HepG2 (cell line): ENCODE data around the gene PSMB3. TPM values are rescaled to one million over a fixed set of nuclear protein-coding genes. Genes with fewer than 3 reads are reported as not detected.

Experiments used
- ELF3 ChIP-seq: IDR thresholded peaks from 2 replicates; pipeline ENCODE4 v1.6.1; 2016; ENCODE audit warnings: missing genetic modification reagents, missing compliant biosample characterization
- HMGA1 ChIP-seq: sonication (generic); formaldehyde crosslinking; conservative IDR thresholded peaks from 2 replicates; pipeline ENCODE4 v1.4.0; 2020; ENCODE audit warnings: missing genetic modification reagents
- HOXD1 ChIP-seq: sonication (generic); formaldehyde crosslinking; IDR thresholded peaks from 2 replicates; pipeline ENCODE4 v1.5.0; 2020; ENCODE audit warnings: missing genetic modification reagents
- NFE2L2 ChIP-seq: fragments of 150-350 bp; IDR thresholded peaks from 2 replicates; pipeline ENCODE4 v1.6.1; 2014; ENCODE audit warnings: low read length
- NFIC ChIP-seq: IDR thresholded peaks from 2 replicates; pipeline ENCODE4 v1.6.1; 2012; ENCODE audit warnings: mild to moderate bottlenecking, low read length, inconsistent platforms
- PHB2 ChIP-seq: fragments of 450-650 bp; IDR thresholded peaks from 2 replicates; pipeline ENCODE4 v1.6.1; 2018; ENCODE audit not compliant: partially characterized antibody
- TP53 ChIP-seq: sonication (generic); formaldehyde crosslinking; conservative IDR thresholded peaks from 2 replicates; pipeline ENCODE4 v1.4.0; 2020; ENCODE audit warnings: missing genetic modification reagents
- ZNF17 ChIP-seq: sonication (generic); formaldehyde crosslinking; IDR thresholded peaks from 2 replicates; pipeline ENCODE4 v1.5.0; 2020; ENCODE audit warnings: mild to moderate bottlenecking, missing genetic modification reagents
- ZNF598 ChIP-seq: sonication (generic); formaldehyde crosslinking; IDR thresholded peaks from 2 replicates; pipeline ENCODE4 v1.5.1; 2020; ENCODE audit warnings: mild to moderate bottlenecking, missing genetic modification reagents, borderline replicate concordance
- polyA plus RNA-seq, 8 experiments: library from polyadenylated mRNA; depleted of rRNA in 3 of 8; stranded (reverse) in 7 of 8; unstranded in 1 of 8; fragments of >200 nt; fragmentation: Illumina TruSeq in 4 of 8; extraction: Trizol in 4 of 8; gene quantifications; 2 replicates each; pipeline versions ENCODE4 v1.2.1 to v1.2.3, GENCODE V29; 2011 to 2016; ENCODE audit warnings: low read depth in 4 of 8, missing spikeins in 1 of 8, mixed read lengths in 1 of 8; ENCODE audit not compliant: insufficient read depth in 1 of 8
- total RNA-seq, 5 experiments: library from RNA; depleted of rRNA; stranded (reverse); fragments of >200 nt; fragmentation: Illumina TruSeq; extraction: Trizol; gene quantifications; 2 replicates each; pipeline ENCODE4 v1.2.3, GENCODE V29; 2016; ENCODE audit warnings: low read depth in 1 of 5
- TF ChIP-seq, protein P1 (sequence below): sonication (generic); formaldehyde crosslinking; IDR thresholded peaks from 2 replicates; pipeline ENCODE4 v1.4.0; 2020; ENCODE audit warnings: missing genetic modification reagents
- TF ChIP-seq, protein P2 (sequence below): sonication (generic); formaldehyde crosslinking; IDR thresholded peaks from 2 replicates; pipeline ENCODE4 v1.5.0; 2020; ENCODE audit warnings: missing genetic modification reagents
- TF ChIP-seq, protein P3 (sequence below): sonication (generic); formaldehyde crosslinking; IDR thresholded peaks from 2 replicates; pipeline ENCODE4 v1.5.0; 2020; ENCODE audit warnings: mild to moderate bottlenecking, missing genetic modification reagents
- TF ChIP-seq, protein P4 (sequence below): sonication (generic); formaldehyde crosslinking; IDR thresholded peaks from 2 replicates; pipeline ENCODE4 v1.4.0; 2020; ENCODE audit warnings: missing genetic modification reagents, borderline replicate concordance
- TF ChIP-seq, protein P5 (sequence below): sonication (generic); formaldehyde crosslinking; IDR thresholded peaks from 2 replicates; pipeline ENCODE4 v1.4.0; 2020; ENCODE audit warnings: missing genetic modification reagents

Gene PSMB3
- total and polyA plus RNA-seq, 2 of the 13 experiments (the other 11 are each of a cell fraction or from before 2014, with no cell fraction given) = 366 to 517 TPM

DNA sequence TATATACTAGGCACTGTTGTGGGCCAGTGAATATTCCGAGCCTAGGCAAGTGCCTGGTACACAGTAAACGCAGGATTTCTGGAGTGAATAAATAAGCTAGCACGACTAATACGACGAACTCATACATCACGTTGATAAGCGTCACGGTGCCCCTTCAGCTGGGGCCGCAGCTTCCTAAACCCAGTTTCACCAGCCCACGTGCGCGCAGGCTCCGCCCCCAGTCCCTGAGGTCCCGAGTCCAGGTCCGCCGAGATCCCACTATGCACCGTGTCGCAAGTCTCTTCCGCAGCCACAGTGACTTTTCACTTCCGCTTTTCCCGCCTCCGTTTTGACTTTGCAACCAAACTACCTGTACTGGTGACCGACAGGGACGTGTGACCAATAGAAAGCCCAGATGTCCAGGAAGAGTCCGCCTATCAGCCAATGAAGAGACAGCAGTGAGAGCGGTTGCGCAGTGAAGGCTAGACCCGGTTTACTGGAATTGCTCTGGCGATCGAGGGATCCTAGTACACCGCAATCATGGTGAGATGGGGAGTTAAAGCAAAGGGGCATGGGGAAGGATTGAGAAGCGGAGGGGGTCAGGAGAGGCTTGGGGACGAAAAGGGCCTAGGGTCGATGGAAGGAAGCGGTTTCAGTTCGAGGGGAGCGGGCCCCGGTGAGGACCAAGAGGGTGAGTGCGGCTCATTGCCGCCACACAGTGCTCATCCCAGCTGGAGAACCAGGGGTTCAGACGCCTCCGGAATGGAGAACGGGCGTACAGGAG, at the start of gene PSMB3 (continued):
- TF ChIP-seq, protein P1, sequence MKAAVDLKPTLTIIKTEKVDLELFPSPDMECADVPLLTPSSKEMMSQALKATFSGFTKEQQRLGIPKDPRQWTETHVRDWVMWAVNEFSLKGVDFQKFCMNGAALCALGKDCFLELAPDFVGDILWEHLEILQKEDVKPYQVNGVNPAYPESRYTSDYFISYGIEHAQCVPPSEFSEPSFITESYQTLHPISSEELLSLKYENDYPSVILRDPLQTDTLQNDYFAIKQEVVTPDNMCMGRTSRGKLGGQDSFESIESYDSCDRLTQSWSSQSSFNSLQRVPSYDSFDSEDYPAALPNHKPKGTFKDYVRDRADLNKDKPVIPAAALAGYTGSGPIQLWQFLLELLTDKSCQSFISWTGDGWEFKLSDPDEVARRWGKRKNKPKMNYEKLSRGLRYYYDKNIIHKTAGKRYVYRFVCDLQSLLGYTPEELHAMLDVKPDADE (CRISPR knock-in tag) = peak; percentile 83
- TF ChIP-seq NFE2L2 (no peak), HMGA1 (no peak), ZNF17 (CRISPR knock-in tag) (no peak), NFIC (no peak; the same call in 1 of the 2 replicates), ZNF598 (CRISPR knock-in tag) (peak; percentile 96), ELF3 (CRISPR knock-in tag) (peak; percentile 94), TP53 (CRISPR knock-in tag) (no peak), HOXD1 (CRISPR knock-in tag) (peak; percentile 76), PHB2 (no peak)
- TF ChIP-seq, protein P2, sequence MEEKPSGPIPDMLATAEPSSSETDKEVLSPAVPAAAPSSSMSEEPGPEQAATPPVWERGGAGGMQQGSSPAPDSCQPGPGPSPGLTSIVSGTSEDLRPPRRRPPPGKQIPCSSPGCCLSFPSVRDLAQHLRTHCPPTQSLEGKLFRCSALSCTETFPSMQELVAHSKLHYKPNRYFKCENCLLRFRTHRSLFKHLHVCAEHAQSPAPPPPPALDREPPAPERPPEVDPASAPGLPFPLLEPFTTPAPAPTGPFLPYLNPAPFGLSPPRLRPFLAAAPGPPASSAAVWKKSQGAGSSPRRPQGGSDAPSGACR (CRISPR knock-in tag) = peak; percentile 86; the same call in 1 of the 2 replicates
- TF ChIP-seq, protein P3, sequence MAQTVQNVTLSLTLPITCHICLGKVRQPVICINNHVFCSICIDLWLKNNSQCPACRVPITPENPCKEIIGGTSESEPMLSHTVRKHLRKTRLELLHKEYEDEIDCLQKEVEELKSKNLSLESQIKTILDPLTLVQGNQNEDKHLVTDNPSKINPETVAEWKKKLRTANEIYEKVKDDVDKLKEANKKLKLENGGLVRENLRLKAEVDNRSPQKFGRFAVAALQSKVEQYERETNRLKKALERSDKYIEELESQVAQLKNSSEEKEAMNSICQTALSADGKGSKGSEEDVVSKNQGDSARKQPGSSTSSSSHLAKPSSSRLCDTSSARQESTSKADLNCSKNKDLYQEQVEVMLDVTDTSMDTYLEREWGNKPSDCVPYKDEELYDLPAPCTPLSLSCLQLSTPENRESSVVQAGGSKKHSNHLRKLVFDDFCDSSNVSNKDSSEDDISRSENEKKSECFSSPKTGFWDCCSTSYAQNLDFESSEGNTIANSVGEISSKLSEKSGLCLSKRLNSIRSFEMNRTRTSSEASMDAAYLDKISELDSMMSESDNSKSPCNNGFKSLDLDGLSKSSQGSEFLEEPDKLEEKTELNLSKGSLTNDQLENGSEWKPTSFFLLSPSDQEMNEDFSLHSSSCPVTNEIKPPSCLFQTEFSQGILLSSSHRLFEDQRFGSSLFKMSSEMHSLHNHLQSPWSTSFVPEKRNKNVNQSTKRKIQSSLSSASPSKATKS = no peak
- TF ChIP-seq, protein P4, sequence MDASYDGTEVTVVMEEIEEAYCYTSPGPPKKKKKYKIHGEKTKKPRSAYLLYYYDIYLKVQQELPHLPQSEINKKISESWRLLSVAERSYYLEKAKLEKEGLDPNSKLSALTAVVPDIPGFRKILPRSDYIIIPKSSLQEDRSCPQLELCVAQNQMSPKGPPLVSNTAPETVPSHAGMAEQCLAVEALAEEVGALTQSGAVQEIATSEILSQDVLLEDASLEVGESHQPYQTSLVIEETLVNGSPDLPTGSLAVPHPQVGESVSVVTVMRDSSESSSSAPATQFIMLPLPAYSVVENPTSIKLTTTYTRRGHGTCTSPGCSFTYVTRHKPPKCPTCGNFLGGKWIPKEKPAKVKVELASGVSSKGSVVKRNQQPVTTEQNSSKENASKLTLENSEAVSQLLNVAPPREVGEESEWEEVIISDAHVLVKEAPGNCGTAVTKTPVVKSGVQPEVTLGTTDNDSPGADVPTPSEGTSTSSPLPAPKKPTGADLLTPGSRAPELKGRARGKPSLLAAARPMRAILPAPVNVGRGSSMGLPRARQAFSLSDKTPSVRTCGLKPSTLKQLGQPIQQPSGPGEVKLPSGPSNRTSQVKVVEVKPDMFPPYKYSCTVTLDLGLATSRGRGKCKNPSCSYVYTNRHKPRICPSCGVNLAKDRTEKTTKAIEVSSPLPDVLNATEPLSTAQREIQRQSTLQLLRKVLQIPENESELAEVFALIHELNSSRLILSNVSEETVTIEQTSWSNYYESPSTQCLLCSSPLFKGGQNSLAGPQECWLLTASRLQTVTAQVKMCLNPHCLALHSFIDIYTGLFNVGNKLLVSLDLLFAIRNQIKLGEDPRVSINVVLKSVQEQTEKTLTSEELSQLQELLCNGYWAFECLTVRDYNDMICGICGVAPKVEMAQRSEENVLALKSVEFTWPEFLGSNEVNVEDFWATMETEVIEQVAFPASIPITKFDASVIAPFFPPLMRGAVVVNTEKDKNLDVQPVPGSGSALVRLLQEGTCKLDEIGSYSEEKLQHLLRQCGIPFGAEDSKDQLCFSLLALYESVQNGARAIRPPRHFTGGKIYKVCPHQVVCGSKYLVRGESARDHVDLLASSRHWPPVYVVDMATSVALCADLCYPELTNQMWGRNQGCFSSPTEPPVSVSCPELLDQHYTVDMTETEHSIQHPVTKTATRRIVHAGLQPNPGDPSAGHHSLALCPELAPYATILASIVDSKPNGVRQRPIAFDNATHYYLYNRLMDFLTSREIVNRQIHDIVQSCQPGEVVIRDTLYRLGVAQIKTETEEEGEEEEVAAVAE (CRISPR knock-in tag) = peak; percentile 92
- TF ChIP-seq, protein P5, sequence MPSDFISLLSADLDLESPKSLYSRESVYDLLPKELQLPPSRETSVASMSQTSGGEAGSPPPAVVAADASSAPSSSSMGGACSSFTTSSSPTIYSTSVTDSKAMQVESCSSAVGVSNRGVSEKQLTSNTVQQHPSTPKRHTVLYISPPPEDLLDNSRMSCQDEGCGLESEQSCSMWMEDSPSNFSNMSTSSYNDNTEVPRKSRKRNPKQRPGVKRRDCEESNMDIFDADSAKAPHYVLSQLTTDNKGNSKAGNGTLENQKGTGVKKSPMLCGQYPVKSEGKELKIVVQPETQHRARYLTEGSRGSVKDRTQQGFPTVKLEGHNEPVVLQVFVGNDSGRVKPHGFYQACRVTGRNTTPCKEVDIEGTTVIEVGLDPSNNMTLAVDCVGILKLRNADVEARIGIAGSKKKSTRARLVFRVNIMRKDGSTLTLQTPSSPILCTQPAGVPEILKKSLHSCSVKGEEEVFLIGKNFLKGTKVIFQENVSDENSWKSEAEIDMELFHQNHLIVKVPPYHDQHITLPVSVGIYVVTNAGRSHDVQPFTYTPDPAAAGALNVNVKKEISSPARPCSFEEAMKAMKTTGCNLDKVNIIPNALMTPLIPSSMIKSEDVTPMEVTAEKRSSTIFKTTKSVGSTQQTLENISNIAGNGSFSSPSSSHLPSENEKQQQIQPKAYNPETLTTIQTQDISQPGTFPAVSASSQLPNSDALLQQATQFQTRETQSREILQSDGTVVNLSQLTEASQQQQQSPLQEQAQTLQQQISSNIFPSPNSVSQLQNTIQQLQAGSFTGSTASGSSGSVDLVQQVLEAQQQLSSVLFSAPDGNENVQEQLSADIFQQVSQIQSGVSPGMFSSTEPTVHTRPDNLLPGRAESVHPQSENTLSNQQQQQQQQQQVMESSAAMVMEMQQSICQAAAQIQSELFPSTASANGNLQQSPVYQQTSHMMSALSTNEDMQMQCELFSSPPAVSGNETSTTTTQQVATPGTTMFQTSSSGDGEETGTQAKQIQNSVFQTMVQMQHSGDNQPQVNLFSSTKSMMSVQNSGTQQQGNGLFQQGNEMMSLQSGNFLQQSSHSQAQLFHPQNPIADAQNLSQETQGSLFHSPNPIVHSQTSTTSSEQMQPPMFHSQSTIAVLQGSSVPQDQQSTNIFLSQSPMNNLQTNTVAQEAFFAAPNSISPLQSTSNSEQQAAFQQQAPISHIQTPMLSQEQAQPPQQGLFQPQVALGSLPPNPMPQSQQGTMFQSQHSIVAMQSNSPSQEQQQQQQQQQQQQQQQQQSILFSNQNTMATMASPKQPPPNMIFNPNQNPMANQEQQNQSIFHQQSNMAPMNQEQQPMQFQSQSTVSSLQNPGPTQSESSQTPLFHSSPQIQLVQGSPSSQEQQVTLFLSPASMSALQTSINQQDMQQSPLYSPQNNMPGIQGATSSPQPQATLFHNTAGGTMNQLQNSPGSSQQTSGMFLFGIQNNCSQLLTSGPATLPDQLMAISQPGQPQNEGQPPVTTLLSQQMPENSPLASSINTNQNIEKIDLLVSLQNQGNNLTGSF (CRISPR knock-in tag) = no peak; the same call in 1 of the 2 replicates
